ENCODE measurements around the gene RFC1. TPM values are rescaled to one million over a fixed set of nuclear protein-coding genes. Genes with fewer than 3 reads are reported as not detected.
"Not testable (repeated sequence)": the region's sequence is repeated elsewhere in the genome, so short reads cannot be mapped to it uniquely, and the experiment has no call there.

RFC1 gene
- total RNA-seq, 1 donor from 2014 or later: 33.9 TPM

DNA sequence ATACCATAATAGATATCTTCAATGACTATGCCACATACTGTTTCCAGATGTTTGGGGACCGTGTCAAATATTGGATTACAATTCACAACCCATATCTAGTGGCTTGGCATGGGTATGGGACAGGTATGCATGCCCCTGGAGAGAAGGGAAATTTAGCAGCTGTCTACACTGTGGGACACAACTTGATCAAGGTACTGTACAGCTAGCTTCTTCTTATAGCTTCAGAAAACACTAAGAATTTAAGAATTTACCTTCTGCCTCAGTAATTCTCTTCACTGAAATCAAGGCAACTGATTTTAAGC lies 41.4 kb upstream of the RFC1 start:
- Histone ChIP-seq H3K4me1 (no peaks in the 10 kb centered on the region), H3K4me3 (no peak overlapping the region), H3K36me3 (no peaks in the 10 kb centered on the region), H3K9me3 (no peaks in the 10 kb centered on the region), H3K27me3 (no peaks in the 10 kb centered on the region), H3K27ac (no peak overlapping the region)
- intact Hi-C loops (cut with DNase I): no loop called here
- DNase-seq (ENCODE audit: extremely low spot score in 2 of 2): no peak
- TF ChIP-seq POLR2A (IDR thresholded peaks at IDR 0.05): no peak

- DNase-seq (ENCODE audit: extremely low spot score in 2 of 2): no peak
- no peaks in the 10 kb centered on the region for H3K27me3 ChIP-seq
- H3K9me3 ChIP-seq: no peaks in the 10 kb centered on the region
- no peaks in the 10 kb centered on the region for H3K36me3 ChIP-seq
- no peak within 1 kb of the TSS for H3K27ac ChIP-seq
- no peaks in the 10 kb centered on the region for H3K4me1 ChIP-seq
- TF ChIP-seq, protein P1, sequence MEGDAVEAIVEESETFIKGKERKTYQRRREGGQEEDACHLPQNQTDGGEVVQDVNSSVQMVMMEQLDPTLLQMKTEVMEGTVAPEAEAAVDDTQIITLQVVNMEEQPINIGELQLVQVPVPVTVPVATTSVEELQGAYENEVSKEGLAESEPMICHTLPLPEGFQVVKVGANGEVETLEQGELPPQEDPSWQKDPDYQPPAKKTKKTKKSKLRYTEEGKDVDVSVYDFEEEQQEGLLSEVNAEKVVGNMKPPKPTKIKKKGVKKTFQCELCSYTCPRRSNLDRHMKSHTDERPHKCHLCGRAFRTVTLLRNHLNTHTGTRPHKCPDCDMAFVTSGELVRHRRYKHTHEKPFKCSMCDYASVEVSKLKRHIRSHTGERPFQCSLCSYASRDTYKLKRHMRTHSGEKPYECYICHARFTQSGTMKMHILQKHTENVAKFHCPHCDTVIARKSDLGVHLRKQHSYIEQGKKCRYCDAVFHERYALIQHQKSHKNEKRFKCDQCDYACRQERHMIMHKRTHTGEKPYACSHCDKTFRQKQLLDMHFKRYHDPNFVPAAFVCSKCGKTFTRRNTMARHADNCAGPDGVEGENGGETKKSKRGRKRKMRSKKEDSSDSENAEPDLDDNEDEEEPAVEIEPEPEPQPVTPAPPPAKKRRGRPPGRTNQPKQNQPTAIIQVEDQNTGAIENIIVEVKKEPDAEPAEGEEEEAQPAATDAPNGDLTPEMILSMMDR (IDR thresholded peaks at IDR 0.05): no peak
- TF ChIP-seq POLR2AphosphoS5 (IDR thresholded peaks at IDR 0.05; ENCODE audit: insufficient read depth in 1 of 2, low read depth in 1 of 2) (no peak), POLR2A (IDR thresholded peaks at IDR 0.05) (no peak)
- no peak within 1 kb of the TSS for H3K4me3 ChIP-seq
- intact Hi-C loops (cut with DNase I): no loop called here
These were observed 40.8 kb upstream of the RFC1 start, which contains the start of gene KLB for GRCh38 chr4:39406763-39407583. Gene KLB (plus strand): TSS chr4:39406930. CDS start chr4:39406950, 20 bp downstream.

GRCh38 chr4:39401640-39402039 lies 35.5 kb upstream of the RFC1 start:
- intact Hi-C loops (cut with DNase I): not testable (repeated sequence)

GRCh38 chr4:39394706-39395105 lies 28.5 kb upstream of the RFC1 start:
- Histone ChIP-seq H3K4me3 (no peak overlapping the region), H3K4me1 (no peaks in the 10 kb centered on the region), H3K36me3 (no peaks in the 10 kb centered on the region), H3K27ac (no peak overlapping the region), H3K27me3 (no peaks in the 10 kb centered on the region), H3K9me3 (no peaks in the 10 kb centered on the region)
- no peak for DNase-seq (ENCODE audit: extremely low spot score in 2 of 2)
- TF ChIP-seq POLR2AphosphoS5 (IDR thresholded peaks at IDR 0.05; ENCODE audit: insufficient read depth in 1 of 2, low read depth in 1 of 2) (no peak), POLR2A (IDR thresholded peaks at IDR 0.05) (no peak)
- TF ChIP-seq, protein P1 (IDR thresholded peaks at IDR 0.05): no peak
- intact Hi-C loops (cut with DNase I): no loop called here

More at GRCh38 chr4:39401640-39402039, 35.5 kb upstream of the RFC1 start:
- DNase-seq (ENCODE audit: extremely low spot score in 2 of 2); H3K27me3 ChIP-seq; H3K4me3 ChIP-seq; H3K4me1 ChIP-seq; H3K9me3 ChIP-seq; H3K36me3 ChIP-seq; H3K27ac ChIP-seq: not testable (repeated sequence)

DNA sequence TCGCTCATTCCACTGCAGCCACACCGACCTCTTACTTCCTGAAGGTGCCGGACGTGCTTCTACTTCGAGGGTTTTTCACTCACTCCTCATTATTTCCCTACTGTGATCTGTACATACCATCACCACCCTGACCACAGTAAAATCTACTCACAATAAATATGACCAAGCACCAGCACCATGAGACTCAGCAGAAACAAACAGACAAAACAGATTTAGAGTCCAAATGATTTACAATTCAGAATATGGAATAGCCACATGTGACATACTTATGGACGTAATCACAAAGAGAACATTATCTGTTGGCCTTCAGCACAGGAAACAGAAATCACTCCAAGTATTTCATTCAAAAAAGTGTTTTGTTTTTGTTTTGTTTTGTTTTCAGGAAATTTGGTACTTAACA lies 24.4 kb upstream of the RFC1 start:
- intact Hi-C loops (cut with DNase I): no loop called here
- Histone ChIP-seq H3K27me3 (no peaks in the 10 kb centered on the region), H3K27ac (no peak overlapping the region), H3K4me1 (no peaks in the 10 kb centered on the region), H3K4me3 (no peak overlapping the region), H3K9me3 (no peaks in the 10 kb centered on the region), H3K36me3 (no peaks in the 10 kb centered on the region)
- DNase-seq (ENCODE audit: extremely low spot score in 2 of 2): no peak
- TF ChIP-seq, protein P1 (IDR thresholded peaks at IDR 0.05): no peak
- TF ChIP-seq POLR2AphosphoS5 (IDR thresholded peaks at IDR 0.05; ENCODE audit: insufficient read depth in 1 of 2, low read depth in 1 of 2): no peak
- no peak for TF ChIP-seq POLR2A (IDR thresholded peaks at IDR 0.05)

- Histone ChIP-seq H3K4me3 (no peak overlapping the region), H3K9me3 (no peaks in the 10 kb centered on the region), H3K4me1 (no peaks in the 10 kb centered on the region), H3K27ac (no peak overlapping the region), H3K27me3 (no peaks in the 10 kb centered on the region), H3K36me3 (no peaks in the 10 kb centered on the region)
- TF ChIP-seq POLR2A (IDR thresholded peaks at IDR 0.05): no peak
- TF ChIP-seq, protein P1 (IDR thresholded peaks at IDR 0.05): no peak
- TF ChIP-seq POLR2AphosphoS5 (IDR thresholded peaks at IDR 0.05; ENCODE audit: insufficient read depth in 1 of 2, low read depth in 1 of 2): no peak
- DNase-seq (ENCODE audit: extremely low spot score in 2 of 2): no peak
- intact Hi-C loops (cut with DNase I): no loop called here
These were observed 18.4 kb upstream of the RFC1 start for GRCh38 chr4:39384563-39384962.
